MM.1S (cell line): Measurements from ENCODE around the gene RMDN3.

Experiments
- CTCF ChIP-seq: fragments of 300-600 bp; sonication (generic); IDR thresholded peaks from 2 replicates; pipeline ENCODE4 v1.5.1; 2016; ENCODE audit warnings: antibody characterized with exemption, low read length, mixed read lengths
- EZH2 ChIP-seq: fragments of 300-600 bp; sonication (generic); optimal IDR thresholded peaks from 2 replicates; pipeline ENCODE3; 2017; ENCODE audit warnings: low read depth, mild to moderate bottlenecking, antibody characterized with exemption, low read length, mixed read lengths
- EZH2phosphoT487 ChIP-seq: fragments of 300-600 bp; sonication (generic); IDR thresholded peaks from 2 replicates; pipeline ENCODE4 v1.6.1; 2018; ENCODE audit warnings: antibody characterized with exemption, low read length

GRCh38 chr15:40696228-40696627, 58.8 kb downstream of the RMDN3 start:
- TF ChIP-seq CTCF (no peak), EZH2 (no peak), EZH2phosphoT487 (no peak)
